ENCODE measurements around the gene ST14.

Gene ST14

GRCh38 chr11:130133716-130134115 lies 25.9 kb upstream of the ST14 start:
- DNase-seq (ENCODE audit: low read depth in 2 of 3, low spot score in 1 of 3) = no peak

GRCh38 chr11:130136107-130136506 lies 23.5 kb upstream of the ST14 start:
- DNase-seq (ENCODE audit: low read depth in 2 of 3, low spot score in 1 of 3) = no peak

- DNase-seq (ENCODE audit: low read depth in 2 of 3, low spot score in 1 of 3) = no peak
Observed at GRCh38 chr11:130137999-130138398, 21.6 kb upstream of the ST14 start.

- DNase-seq (ENCODE audit: low read depth in 2 of 3, low spot score in 1 of 3) = no peak
Observed at GRCh38 chr11:130139401-130139800, 20.2 kb upstream of the ST14 start.

- DNase-seq (ENCODE audit: low read depth in 2 of 3, low spot score in 1 of 3) = no peak
Observed at GRCh38 chr11:130141561-130142341, 17.8 kb upstream of the ST14 start.

- DNase-seq (ENCODE audit: low read depth in 2 of 3, low spot score in 1 of 3) = no peak
Observed at GRCh38 chr11:130144141-130144540, 15.4 kb upstream of the ST14 start.

- no peak for DNase-seq (ENCODE audit: low read depth in 2 of 3, low spot score in 1 of 3)
Observed at GRCh38 chr11:130144861-130145281, 14.7 kb upstream of the ST14 start.

GRCh38 chr11:130145311-130145812 lies 14.2 kb upstream of the ST14 start:
- no peak for DNase-seq (ENCODE audit: low read depth in 2 of 3, low spot score in 1 of 3)

GRCh38 chr11:130145975-130146776 lies 13.4 kb upstream of the ST14 start:
- no peak for DNase-seq (ENCODE audit: low read depth in 2 of 3, low spot score in 1 of 3)

- DNase-seq (ENCODE audit: low read depth in 2 of 3, low spot score in 1 of 3) = no peak
Observed at GRCh38 chr11:130146796-130147195, 12.8 kb upstream of the ST14 start.

GRCh38 chr11:130148796-130149326 lies 10.7 kb upstream of the ST14 start:
- DNase-seq (ENCODE audit: low read depth in 2 of 3, low spot score in 1 of 3) = no peak

GRCh38 chr11:130150790-130151189 lies 8.8 kb upstream of the ST14 start:
- no peak for DNase-seq (ENCODE audit: low read depth in 2 of 3, low spot score in 1 of 3)

GRCh38 chr11:130151196-130151595 lies 8.4 kb upstream of the ST14 start:
- DNase-seq (ENCODE audit: low read depth in 2 of 3, low spot score in 1 of 3) = no peak

- no peak for DNase-seq (ENCODE audit: low read depth in 2 of 3, low spot score in 1 of 3)
Observed at GRCh38 chr11:130156108-130157022, 3.2 kb upstream of the ST14 start.

- DNase-seq (ENCODE audit: low read depth in 2 of 3, low spot score in 1 of 3) = no peak
Observed at GRCh38 chr11:130157101-130157500, 2.5 kb upstream of the ST14 start.

- no peak for DNase-seq (ENCODE audit: low read depth in 2 of 3, low spot score in 1 of 3)
Observed at GRCh38 chr11:130157840-130158239, 1.7 kb upstream of the ST14 start.

GRCh38 chr11:130159139-130159538 lies 443 bp upstream of the ST14 start:
- no peak for DNase-seq (ENCODE audit: low read depth in 2 of 3, low spot score in 1 of 3)

- DNase-seq (ENCODE audit: low read depth in 2 of 3, low spot score in 1 of 3) = no peak
Observed at GRCh38 chr11:130160498-130161155, 1.0 kb downstream of the ST14 start.

GRCh38 chr11:130161441-130162145 lies 2.0 kb downstream of the ST14 start:
- no peak for DNase-seq (ENCODE audit: low read depth in 2 of 3, low spot score in 1 of 3)

GRCh38 chr11:130162733-130163132 lies 3.2 kb downstream of the ST14 start:
- no peak for DNase-seq (ENCODE audit: low read depth in 2 of 3, low spot score in 1 of 3)
